HepG2 (cell line): ENCODE results near the gene VAC14. TPM values are rescaled to one million over a fixed set of nuclear protein-coding genes. Genes with fewer than 3 reads are reported as not detected.

Source experiments
- ATAC-seq: fragments of 200-7000 bp; cut with Tn5 transposase; 3 replicates; pipeline ENCODE4 v1.9.1; 2020; ENCODE audit warnings: mild to moderate bottlenecking, moderate library complexity
- BruUV-seq: library from RNA; stranded (reverse); fragments of 400-500 nt; replicated peaks from 2 replicates; lab custom pipeline; 2021; lab: Mats Ljungman, UMichigan
- CTCF ChIA-PET: fragments of 300-600 bp; formaldehyde crosslinking; extraction: SDS; loops from one replicate; lab custom pipeline; 2021; ENCODE audit warnings: low total read pairs, inconsistent platforms, low intra/inter-chr PET ratio; lab: Yijun Ruan, JAX
- POLR2A ChIA-PET: fragments of 350-600 bp; sonication (Branson Sonifier 250); formaldehyde crosslinking; loops from one replicate; lab custom pipeline; 2020; ENCODE audit warnings: antibody characterized with exemption, inconsistent platforms; lab: Yijun Ruan, JAX
- DNase-seq: peaks from one replicate; pipeline ENCODE4 v3.0.0-alpha.2; 2015; ENCODE audit warnings: low spot score
- FAIRE-seq: peaks from 3 replicates; lab custom pipeline; 2011; peaks lifted over from hg19 to GRCh38; lab: Jason Lieb, UNC
- H2AFZ ChIP-seq: one replicate; pipeline ENCODE4 v1.6.1; 2011; ENCODE audit warnings: low read length, inconsistent platforms
- H3K27ac ChIP-seq: fragments of 300-600 bp; 3 replicates; pipeline ENCODE4 v1.8.0; 2011; ENCODE audit warnings: mixed run types, mild to moderate bottlenecking, mixed read lengths, low read length, inconsistent platforms; ENCODE audit not compliant: insufficient read depth; ENCODE audit errors: extremely low read length
- H3K27me3 ChIP-seq, 2 experiments: fragments of 200-600 bp in 1 of 2; 2 replicates in 1 of 2; 3 replicates in 1 of 2; pipeline versions ENCODE4 v1.6.0 to v1.8.0; 2011; ENCODE audit warnings: low read length in 2 of 2, mild to moderate bottlenecking in 2 of 2, moderate library complexity in 2 of 2, inconsistent platforms in 1 of 2; ENCODE audit not compliant: insufficient read depth in 2 of 2, control insufficient read depth in 1 of 2
- H3K36me3 ChIP-seq, 2 experiments: fragments of 200-600 bp in 1 of 2; replicated peaks in 1 of 2; 2 replicates in 1 of 2; 3 replicates in 1 of 2; pipeline versions ENCODE4 v1.5.1 to v1.8.0; 2011; ENCODE audit warnings: low read length in 2 of 2, inconsistent platforms in 1 of 2; ENCODE audit not compliant: insufficient read depth in 2 of 2, control insufficient read depth in 1 of 2
- H3K4me1 ChIP-seq: 2 replicates; pipeline ENCODE4 v1.5.1; 2012; ENCODE audit warnings: low read length, inconsistent platforms; ENCODE audit not compliant: insufficient read depth
- H3K4me2 ChIP-seq: 2 replicates; pipeline ENCODE4 v1.6.0; 2011; ENCODE audit warnings: low read depth, low read length, inconsistent platforms
- H3K4me3 ChIP-seq, 3 experiments: fragments of 200-600 bp in 1 of 3; sonication (generic), shearing (Covaris generic) in 1 of 3; replicated peaks in 1 of 3; 2 replicates each; pipeline ENCODE4 v1.5.1; 2011 to 2016; ENCODE audit warnings: low read length in 3 of 3, inconsistent platforms in 2 of 3, low read depth in 2 of 3, mild to moderate bottlenecking in 2 of 3, control low read depth in 1 of 3, mixed read lengths in 1 of 3; ENCODE audit not compliant: insufficient read depth in 1 of 3
- H3K79me2 ChIP-seq: one replicate; pipeline ENCODE4 v1.6.1; 2011; ENCODE audit warnings: low read length, inconsistent platforms; ENCODE audit not compliant: insufficient read depth
- H3K9ac ChIP-seq: 2 replicates; pipeline ENCODE4 v1.6.0; 2011; ENCODE audit warnings: mild to moderate bottlenecking, low read depth, low read length, inconsistent platforms; ENCODE audit not compliant: insufficient read depth
- H3K9me3 ChIP-seq: 2 replicates; pipeline ENCODE4 v1.5.1; 2012; ENCODE audit warnings: mild to moderate bottlenecking, low read length
- H4K20me1 ChIP-seq: 2 replicates; pipeline ENCODE4 v1.6.0; 2011; ENCODE audit warnings: inconsistent platforms, mild to moderate bottlenecking, low read length, moderate library complexity; ENCODE audit not compliant: insufficient read depth
- ATAD3A ChIP-seq: sonication (generic); formaldehyde crosslinking; IDR thresholded peaks from 2 replicates; pipeline ENCODE4 v1.4.0; 2020; ENCODE audit warnings: missing genetic modification reagents
- EED ChIP-seq: sonication (generic); formaldehyde crosslinking; IDR thresholded peaks from 2 replicates; pipeline ENCODE4 v1.5.0; 2020; ENCODE audit warnings: mild to moderate bottlenecking, missing genetic modification reagents
- IRX3 ChIP-seq: sonication (generic); formaldehyde crosslinking; IDR thresholded peaks from 2 replicates; pipeline ENCODE4 v1.8.1; 2023; ENCODE audit warnings: mild to moderate bottlenecking, low read depth, missing genetic modification reagents, borderline replicate concordance
- NCOA2 ChIP-seq: sonication (generic); formaldehyde crosslinking; IDR thresholded peaks from 2 replicates; pipeline ENCODE4 v1.8.0; 2022; ENCODE audit warnings: inconsistent platforms
- NFIB ChIP-seq: sonication (generic); formaldehyde crosslinking; IDR thresholded peaks from 2 replicates; pipeline ENCODE4 v1.9.0; 2021; ENCODE audit warnings: missing genetic modification reagents, mild to moderate bottlenecking, borderline replicate concordance
- NR2C2 ChIP-seq: sonication (generic); formaldehyde crosslinking; IDR thresholded peaks from 2 replicates; pipeline ENCODE4 v1.4.0; 2020; ENCODE audit warnings: missing genetic modification reagents, mild to moderate bottlenecking, moderate library complexity, borderline replicate concordance
- PCBP2 ChIP-seq: fragments of 200-400 bp; formaldehyde crosslinking; optimal IDR thresholded peaks from 2 replicates; pipeline ENCODE3; 2018; ENCODE audit warnings: low read length, low read depth; ENCODE audit not compliant: poor library complexity, severe bottlenecking
- ZMYM3 ChIP-seq: sonication (generic); formaldehyde crosslinking; IDR thresholded peaks from 2 replicates; pipeline ENCODE4 v1.5.1; 2020; ENCODE audit warnings: mild to moderate bottlenecking, missing genetic modification reagents
- ZNF251 ChIP-seq: sonication (generic); formaldehyde crosslinking; IDR thresholded peaks from 2 replicates; pipeline ENCODE4 v1.9.0; 2021; ENCODE audit warnings: mild to moderate bottlenecking, missing genetic modification reagents
- ZNF33A ChIP-seq: sonication (generic); formaldehyde crosslinking; IDR thresholded peaks from 2 replicates; pipeline ENCODE4 v1.5.1; 2020; ENCODE audit warnings: missing genetic modification reagents, mild to moderate bottlenecking, moderate library complexity, borderline replicate concordance
- ZNF563 ChIP-seq: sonication (generic); formaldehyde crosslinking; IDR thresholded peaks from 2 replicates; pipeline ENCODE4 v1.8.0; 2022; ENCODE audit warnings: mild to moderate bottlenecking, moderate library complexity, missing genetic modification reagents
- WGBS: methylation state at CpG from one replicate; pipeline ENCODE4 v1.1.6; 2017; ENCODE audit warnings: low lambda C conversion rate; 5-methylcytosine and 5-hydroxymethylcytosine counted together
- in situ Hi-C: cut with HindIII; loops from 2 replicates; pipeline ENCODE4 v1.10.0; 2017; ENCODE audit warnings: low pct_unique_long_range_greater_than_20kb; ENCODE audit not compliant: extremely low pct_ligation_motif_present
- intact Hi-C: fragments of 100-400 bp; cut with micrococcal nuclease; formaldehyde crosslinking; loops from one replicate; pipeline ENCODE4 v1.10.0; 2022; ENCODE audit not compliant: unreplicated experiment
- polyA plus RNA-seq, 8 experiments: library from polyadenylated mRNA; depleted of rRNA in 3 of 8; stranded (reverse) in 7 of 8; unstranded in 1 of 8; fragments of >200 nt; fragmentation: Illumina TruSeq in 4 of 8; extraction: Trizol in 4 of 8; gene quantifications; 2 replicates each; pipeline versions ENCODE4 v1.2.1 to v1.2.3, GENCODE V29; 2011 to 2016; ENCODE audit warnings: low read depth in 4 of 8, missing spikeins in 1 of 8, mixed read lengths in 1 of 8; ENCODE audit not compliant: insufficient read depth in 1 of 8
- total RNA-seq, 5 experiments: library from RNA; depleted of rRNA; stranded (reverse); fragments of >200 nt; fragmentation: Illumina TruSeq; extraction: Trizol; gene quantifications; 2 replicates each; pipeline ENCODE4 v1.2.3, GENCODE V29; 2016; ENCODE audit warnings: low read depth in 1 of 5
- TF ChIP-seq, protein P1 (sequence below): IDR thresholded peaks from 2 replicates; pipeline ENCODE4 v1.6.1; 2018; ENCODE audit warnings: missing genetic modification reagents
- TF ChIP-seq, protein P2 (sequence below): sonication (generic); formaldehyde crosslinking; IDR thresholded peaks from 2 replicates; pipeline ENCODE4 v1.4.0; 2020; ENCODE audit warnings: low read depth, mild to moderate bottlenecking, missing genetic modification reagents
- TF ChIP-seq, protein P3 (sequence below): sonication (generic); formaldehyde crosslinking; IDR thresholded peaks from 2 replicates; pipeline ENCODE4 v1.5.0; 2020; ENCODE audit warnings: missing genetic modification reagents

Gene VAC14
- total and polyA plus RNA-seq, 2 of the 13 experiments (the other 11 are each of a cell fraction or from before 2014, with no cell fraction given), result 23.5 to 24.6 TPM

DNA sequence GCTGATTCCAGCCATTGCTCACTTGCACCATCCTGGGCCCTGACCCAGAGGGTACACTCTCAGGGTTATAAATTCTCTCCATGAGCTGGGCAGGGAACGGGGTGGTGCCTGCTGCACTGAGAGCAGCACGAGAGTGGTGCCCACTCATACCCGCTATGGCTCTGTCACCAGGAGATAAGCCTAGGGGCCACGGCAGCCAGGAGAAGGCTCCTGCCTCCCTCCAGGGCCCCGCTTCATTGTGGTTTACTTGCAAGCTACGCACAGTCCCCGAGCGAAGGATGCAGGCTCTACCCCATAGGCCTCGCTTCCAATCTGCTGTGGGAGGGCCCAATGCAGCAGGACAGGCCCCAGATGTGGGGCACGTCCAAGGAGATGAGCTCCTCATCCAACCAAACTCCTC lies 48.5 kb downstream of the VAC14 start:
- ChIA-PET POLR2A (interaction anchor here (2.2 kb wide), 1 partner anchor 27 kb away, joined by 9 read pairs; no protein-coding TSS in a partner anchor), CTCF (no interaction called here)
- no peak overlapping the region for H2AFZ ChIP-seq
- ATAC-seq (no peak), DNase-seq (no peak), FAIRE-seq (no peak)
- in situ Hi-C loops (no loop called here), intact Hi-C loops (no loop called here)
- H3K27ac ChIP-seq, result no peak overlapping the region
- H4K20me1 ChIP-seq, result no peaks in the 10 kb centered on the region
- H3K27me3 ChIP-seq, result no peaks in the 10 kb centered on the region
- H3K4me2 ChIP-seq, result no peak overlapping the region
- H3K4me1 ChIP-seq, result peaks cover 30% of the 10 kb centered on the region
- H3K9ac ChIP-seq, result no peak overlapping the region
- no peak for TF ChIP-seq ZNF251 (CRISPR knock-in tag)
- no peak for TF ChIP-seq NFIB (CRISPR knock-in tag)
- TF ChIP-seq PCBP2, result no peak
- TF ChIP-seq IRX3 (CRISPR knock-in tag), result no peak
- TF ChIP-seq, protein P1, sequence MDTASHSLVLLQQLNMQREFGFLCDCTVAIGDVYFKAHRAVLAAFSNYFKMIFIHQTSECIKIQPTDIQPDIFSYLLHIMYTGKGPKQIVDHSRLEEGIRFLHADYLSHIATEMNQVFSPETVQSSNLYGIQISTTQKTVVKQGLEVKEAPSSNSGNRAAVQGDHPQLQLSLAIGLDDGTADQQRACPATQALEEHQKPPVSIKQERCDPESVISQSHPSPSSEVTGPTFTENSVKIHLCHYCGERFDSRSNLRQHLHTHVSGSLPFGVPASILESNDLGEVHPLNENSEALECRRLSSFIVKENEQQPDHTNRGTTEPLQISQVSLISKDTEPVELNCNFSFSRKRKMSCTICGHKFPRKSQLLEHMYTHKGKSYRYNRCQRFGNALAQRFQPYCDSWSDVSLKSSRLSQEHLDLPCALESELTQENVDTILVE (CRISPR knock-in tag), result no peak
- TF ChIP-seq NCOA2 (CRISPR knock-in tag), result no peak
- TF ChIP-seq ZNF33A (CRISPR knock-in tag), result no peak
- TF ChIP-seq ATAD3A, result no peak
- TF ChIP-seq ZNF563 (CRISPR knock-in tag), result no peak
- TF ChIP-seq, protein P2, sequence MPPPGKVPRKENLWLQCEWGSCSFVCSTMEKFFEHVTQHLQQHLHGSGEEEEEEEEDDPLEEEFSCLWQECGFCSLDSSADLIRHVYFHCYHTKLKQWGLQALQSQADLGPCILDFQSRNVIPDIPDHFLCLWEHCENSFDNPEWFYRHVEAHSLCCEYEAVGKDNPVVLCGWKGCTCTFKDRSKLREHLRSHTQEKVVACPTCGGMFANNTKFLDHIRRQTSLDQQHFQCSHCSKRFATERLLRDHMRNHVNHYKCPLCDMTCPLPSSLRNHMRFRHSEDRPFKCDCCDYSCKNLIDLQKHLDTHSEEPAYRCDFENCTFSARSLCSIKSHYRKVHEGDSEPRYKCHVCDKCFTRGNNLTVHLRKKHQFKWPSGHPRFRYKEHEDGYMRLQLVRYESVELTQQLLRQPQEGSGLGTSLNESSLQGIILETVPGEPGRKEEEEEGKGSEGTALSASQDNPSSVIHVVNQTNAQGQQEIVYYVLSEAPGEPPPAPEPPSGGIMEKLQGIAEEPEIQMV (CRISPR knock-in tag), result no peak
- TF ChIP-seq, protein P3, sequence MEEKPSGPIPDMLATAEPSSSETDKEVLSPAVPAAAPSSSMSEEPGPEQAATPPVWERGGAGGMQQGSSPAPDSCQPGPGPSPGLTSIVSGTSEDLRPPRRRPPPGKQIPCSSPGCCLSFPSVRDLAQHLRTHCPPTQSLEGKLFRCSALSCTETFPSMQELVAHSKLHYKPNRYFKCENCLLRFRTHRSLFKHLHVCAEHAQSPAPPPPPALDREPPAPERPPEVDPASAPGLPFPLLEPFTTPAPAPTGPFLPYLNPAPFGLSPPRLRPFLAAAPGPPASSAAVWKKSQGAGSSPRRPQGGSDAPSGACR (CRISPR knock-in tag), result no peak
- no peak for TF ChIP-seq EED (CRISPR knock-in tag)
- TF ChIP-seq ZMYM3, result no peak
- no peak for TF ChIP-seq NR2C2
- H3K79me2 ChIP-seq, result no peaks in the 10 kb centered on the region
- H3K4me3 ChIP-seq, result no peak overlapping the region
- 92% methylated on average over 10 of the region's 10 CpGs for WGBS
- H3K36me3 ChIP-seq, result peaks cover 9 to 15% of the 10 kb centered on the region in 2 experiments
- H3K9me3 ChIP-seq, result no peaks in the 10 kb centered on the region
- no TSS peak for BruUV-seq
